GM23338 (cell line): ENCODE data around the gene EML3. TPM values are rescaled to one million over a fixed set of nuclear protein-coding genes. Genes with fewer than 3 reads are reported as not detected.

Experiments
- ATAC-seq: fragments of 200-7000 bp; cut with Tn5 transposase; 3 replicates; pipeline ENCODE4 v1.9.1; 2020
- DNase-seq: peaks from one replicate; pipeline ENCODE4 v3.0.0-alpha.2; 2015; ENCODE audit warnings: low spot score
- H2AFZ ChIP-seq: fragments of 200-600 bp; sonication (generic); 2 replicates; pipeline ENCODE4 v1.8.0; 2016; ENCODE audit warnings: antibody characterized with exemption, mild to moderate bottlenecking, moderate library complexity
- H3F3A ChIP-seq: fragments of 200-600 bp; sonication (generic); replicated peaks from 2 replicates; pipeline ENCODE4 v1.8.0; 2017; ENCODE audit warnings: antibody characterized with exemption, mixed run types, low read depth
- H3K27ac ChIP-seq: fragments of 200-600 bp; sonication (generic); 2 replicates; pipeline ENCODE4 v1.6.1; 2016; ENCODE audit warnings: low read depth
- H3K27me3 ChIP-seq: fragments of 200-600 bp; sonication (generic); 2 replicates; pipeline ENCODE4 v1.8.0; 2016; ENCODE audit warnings: mild to moderate bottlenecking, mixed run types, moderate library complexity; ENCODE audit not compliant: insufficient read depth
- H3K36me3 ChIP-seq: fragments of 200-600 bp; sonication (generic); 2 replicates; pipeline ENCODE4 v1.8.0; 2016; ENCODE audit warnings: mild to moderate bottlenecking; ENCODE audit not compliant: insufficient read depth
- H3K4me1 ChIP-seq: fragments of 200-600 bp; sonication (generic); 2 replicates; pipeline ENCODE4 v1.8.0; 2016; ENCODE audit warnings: mild to moderate bottlenecking, moderate library complexity; ENCODE audit not compliant: insufficient read depth
- H3K4me2 ChIP-seq: fragments of 200-600 bp; sonication (generic); 2 replicates; pipeline ENCODE4 v1.7.1; 2017; ENCODE audit warnings: mixed run types
- H3K4me3 ChIP-seq: fragments of 200-600 bp; sonication (generic); 2 replicates; pipeline ENCODE4 v1.6.1; 2016; ENCODE audit warnings: mixed run types
- H3K79me2 ChIP-seq: fragments of 200-600 bp; sonication (generic); replicated peaks from 2 replicates; pipeline ENCODE4 v1.8.0; 2017; ENCODE audit warnings: mild to moderate bottlenecking; ENCODE audit not compliant: insufficient read depth
- H3K9me2 ChIP-seq: fragments of 200-600 bp; sonication (generic); 2 replicates; pipeline ENCODE4 v1.8.0; 2017; ENCODE audit not compliant: insufficient read depth
- H4K20me1 ChIP-seq: fragments of 200-600 bp; sonication (generic); replicated peaks from 2 replicates; pipeline ENCODE4 v1.8.0; 2017; ENCODE audit warnings: mild to moderate bottlenecking; ENCODE audit not compliant: insufficient read depth
- H3K27ac Mint-ChIP-seq: 2 replicates; pipeline ENCODE4 v1.8.0; 2020; ENCODE audit warnings: inconsistent platforms, mild to moderate bottlenecking, moderate library complexity, mixed read lengths
- H3K27me3 Mint-ChIP-seq: 3 replicates; pipeline ENCODE4 v1.8.0; 2022; ENCODE audit warnings: low read depth, mild to moderate bottlenecking, moderate library complexity, mixed read lengths, inconsistent platforms; ENCODE audit not compliant: insufficient read depth, poor library complexity
- H3K36me3 Mint-ChIP-seq: 3 replicates; pipeline ENCODE4 v1.8.0; 2021; ENCODE audit warnings: low read depth, mild to moderate bottlenecking, inconsistent platforms, moderate library complexity, mixed read lengths
- H3K4me1 Mint-ChIP-seq: 3 replicates; pipeline ENCODE4 v1.8.0; 2020; ENCODE audit warnings: mild to moderate bottlenecking, inconsistent platforms, mixed read lengths
- H3K4me3 Mint-ChIP-seq: 3 replicates; pipeline ENCODE4 v1.8.0; 2021; ENCODE audit warnings: moderate library complexity, mild to moderate bottlenecking, inconsistent platforms, mixed read lengths
- H3K9me3 Mint-ChIP-seq: 3 replicates; pipeline ENCODE4 v1.8.0; 2020; ENCODE audit warnings: moderate library complexity, mild to moderate bottlenecking, inconsistent platforms, mixed read lengths
- CREB1 ChIP-seq: fragments of 250-450 bp; sonication (Bioruptor Pico); IDR thresholded peaks from 2 replicates; pipeline ENCODE4 v1.5.0; 2020; ENCODE audit warnings: low read depth, mild to moderate bottlenecking, moderate library complexity
- EZH2 ChIP-seq: fragments of 200-600 bp; sonication (generic); IDR thresholded peaks from one replicate; pipeline ENCODE4 v1.8.0; 2017; ENCODE audit warnings: antibody characterized with exemption, mild to moderate bottlenecking, low read depth; ENCODE audit not compliant: unreplicated experiment
- EZH2phosphoT487 ChIP-seq: fragments of 200-600 bp; sonication (generic); IDR thresholded peaks from one replicate; pipeline ENCODE4 v1.8.1; 2018; ENCODE audit warnings: antibody characterized with exemption; ENCODE audit not compliant: unreplicated experiment
- JUNB ChIP-seq: IDR thresholded peaks from one replicate; pipeline ENCODE4 v1.6.1; 2016; ENCODE audit warnings: antibody characterized with exemption; ENCODE audit not compliant: unreplicated experiment
- NANOG ChIP-seq: IDR thresholded peaks from 2 replicates; pipeline ENCODE4 v1.6.1; 2016; ENCODE audit warnings: antibody characterized with exemption, borderline replicate concordance
- POLR2AphosphoS5 ChIP-seq: IDR thresholded peaks from 2 replicates; pipeline ENCODE4 v1.6.1; 2016; ENCODE audit warnings: antibody characterized with exemption, low read depth
- ZNF114 ChIP-seq: fragments of 250-450 bp; sonication (Bioruptor Pico); IDR thresholded peaks from 2 replicates; pipeline ENCODE4 v1.5.0; 2020; ENCODE audit warnings: mild to moderate bottlenecking, moderate library complexity
- ZNF331 ChIP-seq: fragments of 250-450 bp; sonication (Bioruptor Pico); IDR thresholded peaks from 2 replicates; pipeline ENCODE4 v1.5.0; 2020; ENCODE audit warnings: low read depth, mild to moderate bottlenecking, moderate library complexity
- polyA plus RNA-seq: library from polyadenylated mRNA; unstranded; fragments of >200 nt; fragmentation: Nextera tagmentation; extraction: Ambion mirVana; gene quantifications from 2 replicates; pipeline ENCODE4 v1.2.1, GENCODE V29; 2016
- total RNA-seq: library from RNA; depleted of rRNA; stranded (reverse); fragments of >200 nt; shearing (Covaris generic); gene quantifications from 2 replicates; pipeline ENCODE4 v1.2.3, GENCODE V29; 2014
- TF ChIP-seq, protein P1 (sequence below): IDR thresholded peaks from one replicate; pipeline ENCODE4 v1.6.1; 2018; ENCODE audit warnings: antibody characterized with exemption; ENCODE audit not compliant: unreplicated experiment
- TF ChIP-seq, protein P2 (sequence below): fragments of 250-450 bp; sonication (Bioruptor Pico); IDR thresholded peaks from 2 replicates; pipeline ENCODE4 v1.5.0; 2020; ENCODE audit warnings: mild to moderate bottlenecking, moderate library complexity

The EML3 gene
- total and polyA plus RNA-seq, 2 experiments from 2014 or later = 15.4 to 17.1 TPM

GRCh38 chr11:62553080-62553838 is 59.3 kb downstream of the EML3 start:
- peaks cover 19% of the 10 kb centered on the region for H4K20me1 ChIP-seq
- peaks cover 54% of the 10 kb centered on the region for H3K4me1 Mint-ChIP-seq
- peaks cover 45% of the 10 kb centered on the region for H3K27me3 Mint-ChIP-seq
- DNase-seq = peak; percentile 88
- peak overlapping the region; percentile 87 for H3K27ac Mint-ChIP-seq
- H3K79me2 ChIP-seq = 0 out of 2 replicates have a peak, but pooled peaks cover under 1% of the 10 kb centered on the region
- H3K9me3 Mint-ChIP-seq = no peaks in the 10 kb centered on the region; the same call in 1 of the 3 replicates
- no peak for TF ChIP-seq NANOG
- TF ChIP-seq CREB1 (CRISPR knock-in tag) = peak; percentile 58; the same call in 1 of the 2 replicates
- H3K4me3 Mint-ChIP-seq = peak overlapping the region; percentile 54
- H2AFZ ChIP-seq = no peak overlapping the region
- H3K27ac ChIP-seq = peak overlapping the region; percentile 60; the same call in 1 of the 2 replicates
- H3K4me1 ChIP-seq = peaks cover 45% of the 10 kb centered on the region
- H3K9me2 ChIP-seq = no peaks in the 10 kb centered on the region
- peaks cover 32% of the 10 kb centered on the region for H3K27me3 ChIP-seq
- peaks cover 8% of the 10 kb centered on the region; the same call in 1 of the 2 replicates for H3K36me3 ChIP-seq
- peak overlapping the region; percentile 36 for H3K4me3 ChIP-seq
- peaks cover 28% of the 10 kb centered on the region for H3K36me3 Mint-ChIP-seq
- ATAC-seq = peak; percentile 46
- H3F3A ChIP-seq = peaks cover 44% of the 10 kb centered on the region
- peak overlapping the region; percentile 78 for H3K4me2 ChIP-seq

GRCh38 chr11:62552485-62553079 is 60.0 kb downstream of the EML3 start:
- Histone ChIP-seq H4K20me1 (peaks cover 14% of the 10 kb centered on the region), H3F3A (peaks cover 41% of the 10 kb centered on the region), H3K27ac (peak overlapping the region; percentile 60; the same call in 1 of the 2 replicates), H2AFZ (no peak overlapping the region), H3K9me2 (no peaks in the 10 kb centered on the region), H3K36me3 (peaks cover 2% of the 10 kb centered on the region; the same call in 1 of the 2 replicates), H3K4me2 (peak overlapping the region; percentile 78), H3K4me3 (peak overlapping the region; percentile 36), H3K4me1 (peaks cover 44% of the 10 kb centered on the region), H3K79me2 (no peaks in the 10 kb centered on the region), H3K27me3 (peaks cover 39% of the 10 kb centered on the region)
- peak overlapping the region; percentile 87 for H3K27ac Mint-ChIP-seq
- H3K27me3 Mint-ChIP-seq = peaks cover 51% of the 10 kb centered on the region
- DNase-seq = peak; percentile 67
- no peaks in the 10 kb centered on the region; the same call in 1 of the 3 replicates for H3K9me3 Mint-ChIP-seq
- peak overlapping the region; percentile 54 for H3K4me3 Mint-ChIP-seq
- H3K36me3 Mint-ChIP-seq = peaks cover 21% of the 10 kb centered on the region
- peak; percentile 10 for ATAC-seq
- H3K4me1 Mint-ChIP-seq = peaks cover 60% of the 10 kb centered on the region
- TF ChIP-seq CREB1 (CRISPR knock-in tag) = no peak
- TF ChIP-seq ZNF331 = no peak
- TF ChIP-seq POLR2AphosphoS5 = no peak
- TF ChIP-seq, protein P1, sequence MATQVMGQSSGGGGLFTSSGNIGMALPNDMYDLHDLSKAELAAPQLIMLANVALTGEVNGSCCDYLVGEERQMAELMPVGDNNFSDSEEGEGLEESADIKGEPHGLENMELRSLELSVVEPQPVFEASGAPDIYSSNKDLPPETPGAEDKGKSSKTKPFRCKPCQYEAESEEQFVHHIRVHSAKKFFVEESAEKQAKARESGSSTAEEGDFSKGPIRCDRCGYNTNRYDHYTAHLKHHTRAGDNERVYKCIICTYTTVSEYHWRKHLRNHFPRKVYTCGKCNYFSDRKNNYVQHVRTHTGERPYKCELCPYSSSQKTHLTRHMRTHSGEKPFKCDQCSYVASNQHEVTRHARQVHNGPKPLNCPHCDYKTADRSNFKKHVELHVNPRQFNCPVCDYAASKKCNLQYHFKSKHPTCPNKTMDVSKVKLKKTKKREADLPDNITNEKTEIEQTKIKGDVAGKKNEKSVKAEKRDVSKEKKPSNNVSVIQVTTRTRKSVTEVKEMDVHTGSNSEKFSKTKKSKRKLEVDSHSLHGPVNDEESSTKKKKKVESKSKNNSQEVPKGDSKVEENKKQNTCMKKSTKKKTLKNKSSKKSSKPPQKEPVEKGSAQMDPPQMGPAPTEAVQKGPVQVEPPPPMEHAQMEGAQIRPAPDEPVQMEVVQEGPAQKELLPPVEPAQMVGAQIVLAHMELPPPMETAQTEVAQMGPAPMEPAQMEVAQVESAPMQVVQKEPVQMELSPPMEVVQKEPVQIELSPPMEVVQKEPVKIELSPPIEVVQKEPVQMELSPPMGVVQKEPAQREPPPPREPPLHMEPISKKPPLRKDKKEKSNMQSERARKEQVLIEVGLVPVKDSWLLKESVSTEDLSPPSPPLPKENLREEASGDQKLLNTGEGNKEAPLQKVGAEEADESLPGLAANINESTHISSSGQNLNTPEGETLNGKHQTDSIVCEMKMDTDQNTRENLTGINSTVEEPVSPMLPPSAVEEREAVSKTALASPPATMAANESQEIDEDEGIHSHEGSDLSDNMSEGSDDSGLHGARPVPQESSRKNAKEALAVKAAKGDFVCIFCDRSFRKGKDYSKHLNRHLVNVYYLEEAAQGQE = no peak
- no peak for TF ChIP-seq NANOG
- TF ChIP-seq, protein P2, sequence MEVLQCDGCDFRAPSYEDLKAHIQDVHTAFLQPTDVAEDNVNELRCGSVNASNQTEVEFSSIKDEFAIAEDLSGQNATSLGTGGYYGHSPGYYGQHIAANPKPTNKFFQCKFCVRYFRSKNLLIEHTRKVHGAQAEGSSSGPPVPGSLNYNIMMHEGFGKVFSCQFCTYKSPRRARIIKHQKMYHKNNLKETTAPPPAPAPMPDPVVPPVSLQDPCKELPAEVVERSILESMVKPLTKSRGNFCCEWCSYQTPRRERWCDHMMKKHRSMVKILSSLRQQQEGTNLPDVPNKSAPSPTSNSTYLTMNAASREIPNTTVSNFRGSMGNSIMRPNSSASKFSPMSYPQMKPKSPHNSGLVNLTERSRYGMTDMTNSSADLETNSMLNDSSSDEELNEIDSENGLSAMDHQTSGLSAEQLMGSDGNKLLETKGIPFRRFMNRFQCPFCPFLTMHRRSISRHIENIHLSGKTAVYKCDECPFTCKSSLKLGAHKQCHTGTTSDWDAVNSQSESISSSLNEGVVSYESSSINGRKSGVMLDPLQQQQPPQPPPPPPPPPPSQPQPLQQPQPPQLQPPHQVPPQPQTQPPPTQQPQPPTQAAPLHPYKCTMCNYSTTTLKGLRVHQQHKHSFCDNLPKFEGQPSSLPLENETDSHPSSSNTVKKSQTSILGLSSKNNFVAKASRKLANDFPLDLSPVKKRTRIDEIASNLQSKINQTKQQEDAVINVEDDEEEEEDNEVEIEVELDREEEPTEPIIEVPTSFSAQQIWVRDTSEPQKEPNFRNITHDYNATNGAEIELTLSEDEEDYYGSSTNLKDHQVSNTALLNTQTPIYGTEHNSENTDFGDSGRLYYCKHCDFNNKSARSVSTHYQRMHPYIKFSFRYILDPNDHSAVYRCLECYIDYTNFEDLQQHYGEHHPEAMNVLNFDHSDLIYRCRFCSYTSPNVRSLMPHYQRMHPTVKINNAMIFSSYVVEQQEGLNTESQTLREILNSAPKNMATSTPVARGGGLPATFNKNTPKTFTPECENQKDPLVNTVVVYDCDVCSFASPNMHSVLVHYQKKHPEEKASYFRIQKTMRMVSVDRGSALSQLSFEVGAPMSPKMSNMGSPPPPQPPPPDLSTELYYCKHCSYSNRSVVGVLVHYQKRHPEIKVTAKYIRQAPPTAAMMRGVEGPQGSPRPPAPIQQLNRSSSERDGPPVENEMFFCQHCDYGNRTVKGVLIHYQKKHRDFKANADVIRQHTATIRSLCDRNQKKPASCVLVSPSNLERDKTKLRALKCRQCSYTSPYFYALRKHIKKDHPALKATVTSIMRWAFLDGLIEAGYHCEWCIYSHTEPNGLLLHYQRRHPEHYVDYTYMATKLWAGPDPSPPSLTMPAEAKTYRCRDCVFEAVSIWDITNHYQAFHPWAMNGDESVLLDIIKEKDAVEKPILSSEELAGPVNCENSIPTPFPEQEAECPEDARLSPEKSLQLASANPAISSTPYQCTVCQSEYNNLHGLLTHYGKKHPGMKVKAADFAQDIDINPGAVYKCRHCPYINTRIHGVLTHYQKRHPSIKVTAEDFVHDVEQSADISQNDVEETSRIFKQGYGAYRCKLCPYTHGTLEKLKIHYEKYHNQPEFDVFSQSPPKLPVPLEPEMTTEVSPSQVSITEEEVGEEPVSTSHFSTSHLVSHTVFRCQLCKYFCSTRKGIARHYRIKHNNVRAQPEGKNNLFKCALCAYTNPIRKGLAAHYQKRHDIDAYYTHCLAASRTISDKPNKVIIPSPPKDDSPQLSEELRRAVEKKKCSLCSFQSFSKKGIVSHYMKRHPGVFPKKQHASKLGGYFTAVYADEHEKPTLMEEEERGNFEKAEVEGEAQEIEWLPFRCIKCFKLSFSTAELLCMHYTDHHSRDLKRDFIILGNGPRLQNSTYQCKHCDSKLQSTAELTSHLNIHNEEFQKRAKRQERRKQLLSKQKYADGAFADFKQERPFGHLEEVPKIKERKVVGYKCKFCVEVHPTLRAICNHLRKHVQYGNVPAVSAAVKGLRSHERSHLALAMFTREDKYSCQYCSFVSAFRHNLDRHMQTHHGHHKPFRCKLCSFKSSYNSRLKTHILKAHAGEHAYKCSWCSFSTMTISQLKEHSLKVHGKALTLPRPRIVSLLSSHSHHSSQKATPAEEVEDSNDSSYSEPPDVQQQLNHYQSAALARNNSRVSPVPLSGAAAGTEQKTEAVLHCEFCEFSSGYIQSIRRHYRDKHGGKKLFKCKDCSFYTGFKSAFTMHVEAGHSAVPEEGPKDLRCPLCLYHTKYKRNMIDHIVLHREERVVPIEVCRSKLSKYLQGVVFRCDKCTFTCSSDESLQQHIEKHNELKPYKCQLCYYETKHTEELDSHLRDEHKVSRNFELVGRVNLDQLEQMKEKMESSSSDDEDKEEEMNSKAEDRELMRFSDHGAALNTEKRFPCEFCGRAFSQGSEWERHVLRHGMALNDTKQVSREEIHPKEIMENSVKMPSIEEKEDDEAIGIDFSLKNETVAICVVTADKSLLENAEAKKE (CRISPR knock-in tag) = no peak
- TF ChIP-seq JUNB = no peak
- no peak for TF ChIP-seq ZNF114 (CRISPR knock-in tag)
- TF ChIP-seq EZH2phosphoT487 = no peak
- no peak for TF ChIP-seq EZH2
